DND-41 (cell line): Measurements from ENCODE around the gene SUCO.

Source experiments
- ATAC-seq: fragments of 200-7000 bp; cut with Tn5 transposase; 3 replicates; pipeline ENCODE4 v1.9.1; 2021; ENCODE audit warnings: low read depth; ENCODE audit not compliant: insufficient read depth
- DNase-seq: peaks from one replicate; pipeline ENCODE4 v3.0.0-alpha.2; 2020
- H2AFZ ChIP-seq: 2 replicates; pipeline ENCODE4 v1.6.0; 2012; ENCODE audit warnings: low read depth, low read length
- H3K27ac ChIP-seq: 2 replicates; pipeline ENCODE4 v1.5.1; 2012; ENCODE audit warnings: low read length, inconsistent platforms
- H3K27me3 ChIP-seq: fragments of 200-600 bp; sonication (generic); 2 replicates; pipeline ENCODE4 v1.6.0; 2012; ENCODE audit warnings: low read length, mild to moderate bottlenecking, inconsistent platforms; ENCODE audit not compliant: insufficient read depth, poor library complexity
- H3K36me3 ChIP-seq: 2 replicates; pipeline ENCODE4 v1.5.1; 2012; ENCODE audit warnings: low read length, inconsistent platforms; ENCODE audit not compliant: insufficient read depth
- H3K4me1 ChIP-seq: 2 replicates; pipeline ENCODE4 v1.5.1; 2012; ENCODE audit warnings: mild to moderate bottlenecking, low read length; ENCODE audit not compliant: insufficient read depth
- H3K4me2 ChIP-seq: 2 replicates; pipeline ENCODE4 v1.6.0; 2012; ENCODE audit warnings: mild to moderate bottlenecking, moderate library complexity, low read length, inconsistent platforms; ENCODE audit not compliant: insufficient read depth
- H3K4me3 ChIP-seq, 2 experiments: fragments of 200-600 bp in 1 of 2; shearing (Covaris generic) in 1 of 2; 2 replicates each; pipeline ENCODE4 v1.5.1; 2012 to 2016; ENCODE audit warnings: inconsistent platforms in 2 of 2, low read length in 2 of 2, mild to moderate bottlenecking in 2 of 2, low read depth in 1 of 2, moderate library complexity in 1 of 2
- H3K79me2 ChIP-seq: 2 replicates; pipeline ENCODE4 v1.6.0; 2012; ENCODE audit warnings: low read length, inconsistent platforms; ENCODE audit not compliant: insufficient read depth
- H3K9ac ChIP-seq: 2 replicates; pipeline ENCODE4 v1.6.0; 2012; ENCODE audit warnings: low read depth, mild to moderate bottlenecking, inconsistent platforms, low read length, moderate library complexity
- H3K9me3 ChIP-seq: 2 replicates; pipeline ENCODE4 v1.5.1; 2012; ENCODE audit warnings: low read length, moderate library complexity, mild to moderate bottlenecking, inconsistent platforms; ENCODE audit not compliant: insufficient read depth, severe bottlenecking
- H4K20me1 ChIP-seq: 2 replicates; pipeline ENCODE4 v1.6.0; 2012; ENCODE audit warnings: low read length; ENCODE audit not compliant: insufficient read depth
- EZH2 ChIP-seq: IDR thresholded peaks from 3 replicates; pipeline ENCODE4 v1.6.1; 2012; ENCODE audit warnings: borderline replicate concordance, low read depth, mild to moderate bottlenecking, moderate library complexity, low read length, inconsistent platforms; ENCODE audit not compliant: severe bottlenecking
- TF ChIP-seq, protein P1 (sequence below): IDR thresholded peaks from 2 replicates; pipeline ENCODE4 v1.5.1; 2012; ENCODE audit warnings: borderline replicate concordance, low read length, moderate library complexity, mild to moderate bottlenecking; ENCODE audit not compliant: poor library complexity, severe bottlenecking; ENCODE audit errors: extremely low read depth

The SUCO gene

GRCh38 chr1:172661107-172661506 lies 128.2 kb downstream of the SUCO start:
- no peaks in the 10 kb centered on the region for H3K79me2 ChIP-seq
- TF ChIP-seq EZH2: no peak
- TF ChIP-seq, protein P1, sequence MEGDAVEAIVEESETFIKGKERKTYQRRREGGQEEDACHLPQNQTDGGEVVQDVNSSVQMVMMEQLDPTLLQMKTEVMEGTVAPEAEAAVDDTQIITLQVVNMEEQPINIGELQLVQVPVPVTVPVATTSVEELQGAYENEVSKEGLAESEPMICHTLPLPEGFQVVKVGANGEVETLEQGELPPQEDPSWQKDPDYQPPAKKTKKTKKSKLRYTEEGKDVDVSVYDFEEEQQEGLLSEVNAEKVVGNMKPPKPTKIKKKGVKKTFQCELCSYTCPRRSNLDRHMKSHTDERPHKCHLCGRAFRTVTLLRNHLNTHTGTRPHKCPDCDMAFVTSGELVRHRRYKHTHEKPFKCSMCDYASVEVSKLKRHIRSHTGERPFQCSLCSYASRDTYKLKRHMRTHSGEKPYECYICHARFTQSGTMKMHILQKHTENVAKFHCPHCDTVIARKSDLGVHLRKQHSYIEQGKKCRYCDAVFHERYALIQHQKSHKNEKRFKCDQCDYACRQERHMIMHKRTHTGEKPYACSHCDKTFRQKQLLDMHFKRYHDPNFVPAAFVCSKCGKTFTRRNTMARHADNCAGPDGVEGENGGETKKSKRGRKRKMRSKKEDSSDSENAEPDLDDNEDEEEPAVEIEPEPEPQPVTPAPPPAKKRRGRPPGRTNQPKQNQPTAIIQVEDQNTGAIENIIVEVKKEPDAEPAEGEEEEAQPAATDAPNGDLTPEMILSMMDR: no peak
- no peaks in the 10 kb centered on the region for H4K20me1 ChIP-seq
- no peak overlapping the region for H3K4me2 ChIP-seq
- no peak overlapping the region for H3K27ac ChIP-seq
- no peak overlapping the region for H3K9ac ChIP-seq
- H2AFZ ChIP-seq: no peak overlapping the region
- peaks cover 28% of the 10 kb centered on the region for H3K4me1 ChIP-seq
- no peaks in the 10 kb centered on the region for H3K36me3 ChIP-seq
- no peaks in the 10 kb centered on the region for H3K27me3 ChIP-seq
- H3K9me3 ChIP-seq: no peaks in the 10 kb centered on the region
- no peak overlapping the region for H3K4me3 ChIP-seq
- ATAC-seq: no peak
- no peak for DNase-seq
